ENCODE data around the gene CDC42BPB.

DNA sequence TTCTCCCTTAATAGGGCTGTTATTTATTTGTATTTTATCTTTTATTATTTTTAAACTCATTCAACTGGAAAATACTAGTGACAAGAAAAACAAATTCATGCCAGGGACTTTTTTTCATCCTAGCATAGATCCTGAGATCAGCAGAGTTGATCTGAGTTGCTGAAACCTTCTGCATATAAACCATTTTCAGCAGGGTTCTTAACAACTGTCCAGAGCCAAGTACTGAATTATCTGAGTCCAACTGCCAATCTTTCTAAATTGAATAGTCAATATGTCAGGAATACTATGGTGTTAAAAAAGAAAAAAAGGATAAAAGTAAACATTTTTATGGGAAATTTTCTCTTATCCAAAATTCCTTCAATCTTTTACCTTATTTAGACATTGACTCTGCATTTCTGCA, 28.6 kb downstream of the CDC42BPB start:
- no peak for TF ChIP-seq POLR2A (IDR thresholded peaks at IDR 0.05)
- TF ChIP-seq, protein P1, sequence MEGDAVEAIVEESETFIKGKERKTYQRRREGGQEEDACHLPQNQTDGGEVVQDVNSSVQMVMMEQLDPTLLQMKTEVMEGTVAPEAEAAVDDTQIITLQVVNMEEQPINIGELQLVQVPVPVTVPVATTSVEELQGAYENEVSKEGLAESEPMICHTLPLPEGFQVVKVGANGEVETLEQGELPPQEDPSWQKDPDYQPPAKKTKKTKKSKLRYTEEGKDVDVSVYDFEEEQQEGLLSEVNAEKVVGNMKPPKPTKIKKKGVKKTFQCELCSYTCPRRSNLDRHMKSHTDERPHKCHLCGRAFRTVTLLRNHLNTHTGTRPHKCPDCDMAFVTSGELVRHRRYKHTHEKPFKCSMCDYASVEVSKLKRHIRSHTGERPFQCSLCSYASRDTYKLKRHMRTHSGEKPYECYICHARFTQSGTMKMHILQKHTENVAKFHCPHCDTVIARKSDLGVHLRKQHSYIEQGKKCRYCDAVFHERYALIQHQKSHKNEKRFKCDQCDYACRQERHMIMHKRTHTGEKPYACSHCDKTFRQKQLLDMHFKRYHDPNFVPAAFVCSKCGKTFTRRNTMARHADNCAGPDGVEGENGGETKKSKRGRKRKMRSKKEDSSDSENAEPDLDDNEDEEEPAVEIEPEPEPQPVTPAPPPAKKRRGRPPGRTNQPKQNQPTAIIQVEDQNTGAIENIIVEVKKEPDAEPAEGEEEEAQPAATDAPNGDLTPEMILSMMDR (IDR thresholded peaks at IDR 0.05) = no peak
- TF ChIP-seq POLR2AphosphoS5 (IDR thresholded peaks at IDR 0.05) = no peak

Data from breast epithelium (tissue), 3 donors.